HG02943 (cell line): Measurements from ENCODE around the gene ZMIZ1.

Experiments used
- ATAC-seq: cut with Tn5 transposase; IDR thresholded peaks from one replicate; pipeline ENCODE4 v1.9.1; 2021; ENCODE audit warnings: mild to moderate bottlenecking, low read depth, moderate library complexity; ENCODE audit not compliant: unreplicated experiment

ZMIZ1 gene

DNA sequence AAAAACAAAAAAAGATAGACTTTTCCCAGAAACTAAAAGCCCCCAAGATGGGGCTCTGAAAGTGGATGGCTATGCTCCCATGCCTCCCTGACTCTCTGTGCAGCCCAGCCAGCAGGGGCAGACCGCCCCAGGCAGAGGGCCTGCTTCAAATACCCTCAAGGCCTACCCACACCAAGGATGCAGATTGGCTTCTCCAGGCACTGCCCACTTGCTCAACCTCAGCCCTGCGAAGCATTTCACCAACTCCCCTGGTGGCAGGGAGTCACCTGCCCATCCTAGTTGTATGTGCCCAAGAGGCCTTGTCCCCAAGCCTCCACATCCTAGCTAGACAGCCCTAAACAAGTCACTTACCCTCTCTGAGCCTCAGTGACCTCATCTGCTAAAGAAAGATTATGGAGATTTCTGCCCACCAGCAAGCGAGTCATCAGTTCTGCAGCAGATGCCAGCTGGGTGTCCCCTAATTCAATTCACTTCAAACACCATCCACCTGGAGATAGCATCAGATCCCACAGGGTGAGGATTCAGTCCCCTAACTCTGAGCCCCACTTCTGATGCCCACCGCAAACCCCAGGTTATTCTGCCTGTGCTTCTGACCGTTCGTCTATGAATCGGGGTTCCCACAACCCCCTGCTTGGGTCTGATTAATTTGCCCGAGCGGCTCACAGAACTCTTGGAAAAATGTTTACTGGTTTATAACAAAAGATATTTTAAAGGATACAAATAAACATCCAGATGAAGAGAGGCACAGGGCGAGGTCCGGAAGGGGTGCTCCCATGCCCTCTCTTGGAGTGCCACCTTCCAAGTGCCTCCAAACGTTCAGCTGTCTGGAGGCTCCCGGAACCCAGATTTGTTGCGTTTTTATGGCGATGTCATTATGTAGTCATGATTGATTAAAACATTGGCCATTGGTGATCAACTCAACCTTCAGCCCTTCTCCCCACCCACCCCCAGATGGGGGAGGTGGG lies 18.6 kb upstream of the ZMIZ1 start:
- ATAC-seq = no peak

DNA sequence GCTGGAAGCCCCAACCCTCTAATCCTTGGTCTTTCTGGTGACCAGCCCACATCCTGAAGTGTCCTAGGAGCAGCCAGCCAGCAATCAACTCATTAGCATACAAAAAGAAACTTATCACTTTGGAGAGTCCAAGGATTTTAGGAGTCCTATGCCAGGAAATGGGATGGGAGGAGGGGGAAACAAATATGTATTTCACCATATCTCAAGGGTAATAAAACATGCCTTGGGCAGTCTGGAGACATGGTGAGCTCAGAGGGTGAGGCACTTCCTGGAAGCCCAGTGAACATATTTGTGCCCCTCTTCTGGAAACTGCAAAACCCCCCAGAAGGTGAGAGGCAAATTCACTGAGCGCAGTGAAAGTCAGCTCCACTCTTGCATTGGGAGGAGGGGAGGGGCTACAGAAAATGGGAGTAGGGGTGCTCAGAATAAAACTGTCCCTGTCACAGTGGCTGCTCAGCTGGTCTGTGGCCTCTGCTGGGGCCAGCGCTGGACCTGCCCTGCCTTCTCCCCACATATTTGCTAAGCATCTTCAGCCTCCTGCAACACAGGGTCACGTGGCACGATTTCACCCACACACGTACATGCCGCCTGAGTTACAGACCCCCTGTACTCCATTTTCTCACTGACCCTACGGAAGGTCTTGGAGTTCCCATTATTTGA lies 17.7 kb upstream of the ZMIZ1 start:
- ATAC-seq = no peak

DNA sequence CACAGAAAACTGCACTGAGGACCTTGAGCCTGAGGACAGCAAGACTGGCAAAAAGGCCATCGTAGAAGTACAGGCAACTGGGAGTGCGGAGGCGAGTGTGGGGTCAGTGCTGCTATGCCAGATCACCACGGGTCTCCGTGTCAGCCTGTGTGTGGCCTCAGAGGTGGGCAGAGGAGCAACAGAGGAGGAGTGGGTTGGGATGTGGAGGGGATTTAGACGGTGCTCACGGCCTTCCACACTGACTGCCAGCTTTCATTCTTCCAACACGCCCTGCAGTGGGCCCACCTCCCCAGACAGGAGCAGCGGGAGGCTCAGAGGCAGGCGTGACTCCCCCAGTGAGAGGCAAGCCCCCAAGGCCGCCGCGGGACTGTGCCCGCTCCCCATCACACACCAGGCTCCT lies 17.0 kb upstream of the ZMIZ1 start:
- no peak for ATAC-seq

DNA sequence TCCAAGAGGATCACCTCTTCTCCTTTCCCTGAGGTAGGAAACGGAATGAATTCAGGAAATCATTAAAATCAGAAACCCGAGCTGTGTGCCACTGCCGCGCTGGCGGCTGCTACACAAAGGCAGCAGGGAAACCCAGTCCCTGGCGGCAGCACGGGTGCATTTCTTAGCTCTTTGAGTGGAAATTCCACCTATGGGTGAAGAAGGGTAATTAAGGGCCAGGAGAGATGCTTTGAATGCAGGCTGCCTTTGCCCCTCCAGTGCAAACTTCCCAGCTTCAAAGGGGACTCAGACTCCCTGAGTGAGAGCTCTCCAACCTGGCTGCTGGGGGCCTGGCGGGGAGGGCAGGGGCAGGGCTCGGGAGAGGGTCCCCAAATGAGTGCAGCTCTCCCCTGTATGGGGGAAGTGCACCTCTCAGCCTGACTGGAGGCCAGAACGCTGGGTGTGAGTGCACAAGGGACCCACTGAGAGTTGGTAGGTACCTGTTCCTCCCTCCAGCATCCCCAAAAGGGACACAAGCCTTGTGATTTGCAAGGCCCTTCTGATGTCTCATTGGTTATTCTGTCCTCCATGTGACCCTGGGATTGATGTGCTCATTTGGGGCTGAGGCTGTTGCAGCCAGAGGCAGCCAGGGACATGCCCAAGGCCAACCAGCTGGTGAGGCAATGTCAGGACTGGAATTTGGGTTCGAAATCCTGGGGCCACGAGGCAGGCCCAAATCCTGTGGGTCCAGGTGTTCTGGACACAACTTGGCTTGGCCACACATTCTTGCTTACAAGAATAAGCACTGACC lies 16.3 kb upstream of the ZMIZ1 start:
- ATAC-seq = no peak

DNA sequence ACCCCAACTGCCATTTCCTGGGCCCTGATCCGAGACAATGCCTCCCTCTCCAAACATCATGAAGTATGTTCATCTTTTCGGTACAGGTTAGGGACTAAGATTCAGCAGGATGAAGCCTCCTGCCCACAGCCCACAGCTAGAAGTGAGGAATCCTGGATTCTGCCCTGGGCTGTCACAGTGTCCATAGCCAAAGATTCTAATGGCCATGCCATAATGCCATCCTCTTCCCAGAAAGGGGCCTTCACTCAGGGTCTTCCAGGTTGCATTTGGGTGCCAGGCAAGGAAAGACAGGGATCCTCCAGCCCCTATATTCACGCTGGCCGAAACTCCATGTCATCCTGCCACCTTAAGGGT lies 15.7 kb upstream of the ZMIZ1 start:
- no peak for ATAC-seq

DNA sequence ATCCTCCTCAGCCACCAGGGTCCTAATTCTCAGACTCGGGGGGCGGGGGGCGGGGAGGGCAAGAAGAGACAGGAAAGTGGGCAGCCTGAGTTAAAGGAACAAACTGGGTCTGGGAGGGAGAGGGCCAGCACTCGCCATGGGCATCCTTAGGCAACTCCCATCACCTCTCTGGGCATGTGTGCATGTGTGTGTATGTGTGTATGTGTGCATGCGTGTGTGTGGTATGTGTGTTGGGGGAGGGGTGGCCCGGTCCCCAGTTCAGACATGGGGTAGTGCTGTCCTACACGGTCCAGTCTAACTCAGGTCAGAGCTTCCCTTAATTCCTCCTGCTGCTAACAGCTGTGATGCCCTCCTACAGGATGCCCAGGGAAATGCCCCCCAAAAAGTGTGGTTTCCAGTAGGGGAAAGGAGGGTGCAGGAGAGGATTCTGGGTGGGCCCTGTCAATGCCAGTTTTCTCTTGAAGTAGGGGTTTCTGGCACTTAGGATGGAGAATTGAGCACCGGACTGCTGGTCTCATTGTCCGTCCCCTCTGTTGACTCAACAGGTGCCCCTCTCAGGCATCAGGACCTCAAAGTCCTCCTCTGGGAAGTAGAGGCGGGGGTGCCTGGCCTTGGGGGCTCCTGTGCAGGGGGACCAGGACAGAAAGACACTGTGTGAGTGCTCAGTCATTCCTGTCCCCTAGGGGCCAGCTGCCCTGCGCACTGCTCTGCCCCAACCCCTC lies 15.1 kb upstream of the ZMIZ1 start:
- no peak for ATAC-seq

DNA sequence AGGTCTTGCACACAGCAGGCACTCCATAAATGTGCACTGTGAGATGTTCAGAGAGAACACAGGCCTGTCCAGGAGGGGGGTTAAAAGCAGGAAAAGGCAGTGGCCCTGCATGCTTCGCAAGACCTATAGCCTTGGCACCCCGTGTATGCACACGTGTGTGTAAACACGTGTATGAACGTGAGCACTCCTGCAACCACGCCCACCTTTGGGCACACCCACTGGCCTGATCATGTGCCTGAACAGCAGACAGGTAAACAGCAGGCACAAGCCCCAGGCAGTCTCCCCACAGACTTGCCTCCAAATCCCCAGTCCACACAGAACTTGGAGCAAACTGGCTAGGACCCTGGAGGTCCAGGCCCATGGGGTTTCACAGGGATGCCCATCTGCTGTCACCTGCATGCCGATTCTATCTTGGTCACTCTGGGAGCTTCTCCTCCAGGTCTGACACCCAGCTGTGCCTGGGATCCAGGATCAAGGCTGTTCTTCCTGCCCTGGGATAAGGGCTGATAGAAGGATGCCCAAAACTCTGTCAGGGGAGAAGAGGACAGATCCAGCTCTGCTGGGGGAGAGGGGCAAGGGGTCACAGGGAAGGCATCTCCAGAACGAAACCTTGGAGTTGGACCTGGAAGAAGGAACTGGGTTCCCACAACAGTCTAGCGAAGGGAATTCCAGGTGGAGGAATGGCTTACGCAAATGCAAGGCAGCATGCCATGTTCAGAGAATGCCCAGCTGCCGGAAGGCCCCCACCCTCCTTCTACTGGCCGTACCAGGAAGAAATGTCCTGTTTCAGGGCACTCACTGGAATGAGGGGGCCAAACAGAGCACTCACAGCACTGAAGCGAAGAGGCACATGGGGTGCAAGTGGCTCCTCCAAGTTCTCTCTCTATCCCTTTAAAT lies 14.3 kb upstream of the ZMIZ1 start:
- ATAC-seq = no peak

DNA sequence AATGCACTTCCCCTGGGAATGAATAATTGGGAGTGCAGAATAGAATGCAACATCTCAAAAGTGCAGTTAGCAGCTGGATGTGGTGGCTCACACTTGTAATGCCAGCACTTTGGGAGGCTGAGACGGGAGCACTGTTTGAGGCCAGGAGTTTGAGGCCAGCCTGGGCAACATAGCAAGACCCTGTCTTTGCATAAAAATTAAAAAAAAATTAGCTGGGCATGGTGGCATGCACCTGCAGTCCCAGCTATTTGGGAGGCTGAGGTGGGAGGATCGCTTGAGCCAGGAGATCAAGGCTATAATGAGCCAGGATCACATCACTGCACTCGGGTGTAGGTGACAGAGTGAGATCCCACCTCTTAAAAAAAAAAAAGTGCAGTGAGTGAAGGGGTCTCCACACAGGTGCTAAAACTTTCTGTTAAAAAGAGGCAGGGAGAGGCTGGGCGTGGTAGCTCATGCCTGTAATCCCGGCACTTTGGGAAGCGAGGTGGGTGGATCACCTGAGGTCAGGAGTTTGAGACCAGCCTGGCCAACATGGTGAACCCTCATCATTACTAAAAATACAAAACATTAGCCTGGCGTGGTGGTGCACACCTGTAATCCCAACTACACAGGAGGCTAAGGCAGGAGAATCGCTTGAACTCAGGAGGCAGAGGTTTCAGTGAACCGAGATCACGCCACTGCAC lies 13.5 kb upstream of the ZMIZ1 start:
- no peak for ATAC-seq

DNA sequence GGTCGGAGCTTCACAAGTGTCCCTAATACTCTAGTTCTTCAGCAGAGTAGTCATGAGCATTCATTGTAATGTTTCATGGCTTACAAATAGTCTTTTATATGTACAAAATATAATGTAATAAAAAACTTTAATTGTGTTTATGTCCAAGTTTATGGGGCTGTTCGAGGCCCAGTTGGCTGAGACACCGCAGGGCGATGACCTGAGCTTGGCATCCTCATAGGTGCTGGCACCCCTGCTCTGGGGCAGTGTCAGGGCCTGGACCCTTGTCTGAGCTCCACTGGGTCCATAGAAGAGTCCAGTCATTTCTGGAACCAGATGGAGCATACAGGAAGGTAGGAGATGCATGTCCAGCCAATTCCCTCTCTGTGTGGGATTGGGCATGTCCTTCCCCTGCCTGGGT lies 12.9 kb upstream of the ZMIZ1 start:
- ATAC-seq = no peak

DNA sequence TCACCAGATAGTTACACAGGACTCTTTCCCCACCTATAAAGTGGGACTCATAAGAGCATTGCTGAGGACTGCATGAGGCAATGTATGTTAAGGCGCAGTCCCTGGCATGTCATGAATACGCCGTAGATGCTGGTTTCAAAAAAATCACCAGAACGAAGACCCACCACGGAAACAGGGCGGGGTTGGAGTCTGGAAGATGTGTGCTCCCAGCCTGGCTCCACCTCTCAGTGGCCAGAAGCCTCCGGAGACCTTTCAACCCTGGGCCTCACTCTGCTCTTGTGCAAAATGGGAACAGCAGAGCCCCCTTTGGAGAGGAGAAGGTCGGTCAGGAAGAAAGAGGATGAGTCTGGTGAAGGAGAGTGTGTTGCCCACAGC lies 12.4 kb upstream of the ZMIZ1 start:
- ATAC-seq = no peak

DNA sequence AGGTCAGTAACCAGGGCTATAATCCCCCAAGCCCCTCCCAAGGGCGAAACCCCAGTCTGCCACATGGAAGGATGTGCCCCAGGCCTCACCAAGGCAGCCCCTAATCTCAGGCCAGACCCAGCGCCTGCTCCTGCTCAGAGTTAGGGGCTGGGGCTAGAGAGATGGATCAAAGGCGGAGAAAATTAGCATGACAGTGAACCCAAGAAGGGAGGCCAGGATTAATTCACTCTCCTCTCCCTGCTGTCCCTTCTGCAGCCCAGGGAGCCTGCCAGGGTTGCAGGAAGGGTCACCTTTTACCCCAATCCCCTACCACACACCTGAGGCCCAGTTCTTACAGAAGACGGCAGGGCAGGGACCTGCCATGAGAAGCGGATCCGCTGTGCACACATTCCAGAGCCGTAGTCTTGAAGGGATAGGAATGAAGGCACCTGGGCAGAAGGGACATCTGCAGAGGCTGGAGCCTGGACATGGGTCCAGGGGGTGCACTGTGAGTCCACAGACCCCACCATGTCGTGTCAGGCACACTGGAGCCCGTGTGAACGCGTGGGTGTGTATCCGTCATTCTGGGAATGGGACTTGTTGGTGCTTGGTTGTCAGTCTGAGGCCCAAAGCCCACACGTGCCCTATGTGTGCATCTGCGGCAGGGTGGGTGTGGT lies 11.9 kb upstream of the ZMIZ1 start:
- ATAC-seq = no peak

DNA sequence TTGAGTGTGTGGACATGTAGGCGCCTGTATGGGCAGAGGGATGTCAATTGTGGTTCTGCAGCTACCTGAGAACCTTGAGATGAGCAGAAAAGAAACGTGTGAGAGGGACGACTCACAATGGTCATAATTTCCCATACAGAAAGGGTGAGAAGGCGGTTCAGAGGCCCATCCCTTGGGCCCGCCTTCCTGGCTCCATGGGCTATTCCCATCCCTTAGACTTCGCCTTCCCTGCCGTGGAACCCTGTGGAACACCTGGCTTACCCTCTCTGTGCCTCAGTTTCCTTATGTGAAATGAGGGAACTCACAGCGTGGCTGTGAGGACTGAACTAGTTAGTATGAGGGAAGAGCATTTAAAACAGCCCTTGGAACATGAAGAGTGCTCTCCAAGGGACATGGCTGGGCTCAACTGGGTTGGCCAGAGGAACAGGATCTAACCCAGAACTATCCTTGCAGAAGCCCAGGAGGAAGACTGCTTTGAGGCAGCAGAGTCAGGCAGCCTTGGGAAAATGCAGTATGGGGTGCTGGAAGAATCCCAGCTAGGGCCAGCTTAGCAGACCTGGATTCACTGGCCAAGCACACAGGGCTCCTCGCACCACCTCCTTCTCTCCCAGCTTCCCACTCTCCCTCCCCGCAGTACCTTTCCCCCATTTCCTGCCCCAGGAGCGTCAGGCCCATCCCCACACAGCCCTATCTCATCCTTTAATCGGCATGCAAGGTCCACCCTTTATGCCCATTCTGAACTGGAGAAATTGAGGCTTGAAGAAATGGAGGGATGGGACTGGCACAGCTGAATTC lies 11.1 kb upstream of the ZMIZ1 start:
- ATAC-seq = no peak

DNA sequence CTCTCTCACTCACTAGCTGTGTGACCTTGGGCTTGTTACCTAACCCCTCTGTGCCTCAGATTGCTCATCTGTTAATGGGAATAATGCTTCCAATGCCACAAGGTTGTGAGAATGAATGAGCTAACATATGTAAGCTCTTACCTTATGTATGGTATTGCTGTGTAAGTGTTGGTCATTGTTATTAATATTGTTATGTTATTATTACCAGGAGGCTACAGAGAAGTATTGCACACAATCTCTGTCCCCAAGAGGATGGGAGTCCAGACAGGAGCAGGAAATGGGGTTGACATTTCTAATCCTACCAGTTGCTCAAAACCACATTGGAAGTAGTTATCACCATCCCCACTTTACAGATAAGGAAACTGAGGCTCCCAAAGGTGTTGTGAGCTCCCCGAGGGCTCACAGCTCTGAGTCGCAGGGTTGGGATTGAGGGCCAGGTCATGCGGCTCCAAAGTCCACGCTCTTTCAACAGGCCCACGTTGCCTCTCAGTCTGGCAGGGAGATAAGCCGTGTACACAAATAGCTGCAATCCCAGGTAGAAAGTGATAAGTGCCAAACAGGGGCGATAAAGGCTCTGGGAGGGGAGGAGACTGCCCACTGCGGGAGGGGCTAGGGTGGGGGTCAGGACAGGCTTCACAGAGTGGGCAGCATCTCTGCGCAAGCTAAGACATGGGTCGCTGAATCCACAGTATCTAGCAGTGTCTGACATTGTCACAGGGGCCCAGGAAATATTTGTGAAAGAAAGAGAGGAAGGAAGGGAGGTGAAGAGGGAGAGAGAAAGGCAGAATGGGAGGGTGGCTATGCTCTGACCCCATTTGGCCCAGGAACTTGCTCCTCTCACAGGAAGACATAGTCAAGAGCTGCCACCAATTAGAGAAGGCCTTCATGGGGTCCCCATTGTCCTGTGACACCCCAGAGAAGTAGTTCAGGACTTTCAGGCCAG lies 9.6 kb upstream of the ZMIZ1 start:
- ATAC-seq = no peak

DNA sequence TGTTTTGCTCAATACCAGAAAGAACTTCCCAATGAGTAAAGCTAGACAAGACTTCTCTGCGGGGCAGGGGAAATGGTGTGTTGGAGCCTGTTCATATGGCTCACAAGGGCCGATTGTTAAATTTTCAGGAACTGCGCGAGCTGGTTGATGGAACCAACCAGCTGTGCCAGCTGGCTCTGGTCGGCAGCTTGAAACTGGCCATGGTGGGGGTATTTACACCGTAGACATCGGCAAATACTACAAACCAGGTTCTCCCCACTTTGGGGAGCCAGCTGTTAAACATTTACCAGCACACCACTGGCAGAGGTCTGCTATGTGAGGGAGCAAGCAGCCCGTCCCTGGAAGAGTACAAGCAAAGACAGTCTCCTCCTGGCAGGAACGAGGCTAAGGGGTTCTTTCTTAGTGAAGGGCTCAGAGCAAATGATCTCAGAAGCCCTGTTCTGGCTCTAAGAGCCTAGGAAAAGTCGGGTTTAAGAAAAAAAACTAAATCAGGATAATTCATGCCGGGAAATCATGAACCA lies 8.8 kb upstream of the ZMIZ1 start:
- no peak for ATAC-seq

DNA sequence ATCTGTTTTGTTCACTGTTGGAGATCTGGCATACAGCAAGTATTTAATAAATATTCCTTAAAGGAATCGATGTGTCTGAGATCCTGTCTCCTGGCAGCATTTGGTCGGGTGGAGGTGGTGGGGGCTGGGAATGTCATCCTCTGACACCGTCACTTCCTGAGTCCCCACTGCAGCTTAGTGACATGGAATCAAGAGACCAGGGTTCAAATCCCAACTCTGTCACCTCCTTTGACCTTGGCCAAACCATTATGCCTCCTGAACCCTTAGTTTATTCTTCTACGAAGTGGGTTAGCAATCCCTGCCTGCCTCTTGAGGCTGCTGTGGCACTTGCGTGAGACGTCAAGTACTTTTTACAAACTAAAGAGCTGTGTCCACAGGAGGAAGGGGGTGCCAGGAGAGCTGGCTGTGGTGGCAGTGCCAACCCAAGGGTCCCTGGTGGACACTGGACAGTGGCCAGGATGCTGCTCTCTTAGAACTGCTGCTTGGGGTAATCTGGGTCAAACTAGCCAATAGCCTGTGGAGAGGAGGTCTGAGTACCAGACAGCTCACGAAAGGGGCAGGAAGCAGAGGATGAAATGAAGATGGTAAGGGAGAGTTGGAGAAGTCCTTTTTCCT lies 8.0 kb upstream of the ZMIZ1 start:
- no peak for ATAC-seq
